ENCODE measurements around the gene DISP3.

GRCh38 chr1:11564237-11564636 is 85.3 kb downstream of the DISP3 start:
- TF ChIP-seq, protein P1, sequence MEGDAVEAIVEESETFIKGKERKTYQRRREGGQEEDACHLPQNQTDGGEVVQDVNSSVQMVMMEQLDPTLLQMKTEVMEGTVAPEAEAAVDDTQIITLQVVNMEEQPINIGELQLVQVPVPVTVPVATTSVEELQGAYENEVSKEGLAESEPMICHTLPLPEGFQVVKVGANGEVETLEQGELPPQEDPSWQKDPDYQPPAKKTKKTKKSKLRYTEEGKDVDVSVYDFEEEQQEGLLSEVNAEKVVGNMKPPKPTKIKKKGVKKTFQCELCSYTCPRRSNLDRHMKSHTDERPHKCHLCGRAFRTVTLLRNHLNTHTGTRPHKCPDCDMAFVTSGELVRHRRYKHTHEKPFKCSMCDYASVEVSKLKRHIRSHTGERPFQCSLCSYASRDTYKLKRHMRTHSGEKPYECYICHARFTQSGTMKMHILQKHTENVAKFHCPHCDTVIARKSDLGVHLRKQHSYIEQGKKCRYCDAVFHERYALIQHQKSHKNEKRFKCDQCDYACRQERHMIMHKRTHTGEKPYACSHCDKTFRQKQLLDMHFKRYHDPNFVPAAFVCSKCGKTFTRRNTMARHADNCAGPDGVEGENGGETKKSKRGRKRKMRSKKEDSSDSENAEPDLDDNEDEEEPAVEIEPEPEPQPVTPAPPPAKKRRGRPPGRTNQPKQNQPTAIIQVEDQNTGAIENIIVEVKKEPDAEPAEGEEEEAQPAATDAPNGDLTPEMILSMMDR (IDR thresholded peaks at IDR 0.05), result no peak
- TF ChIP-seq ZFX (IDR thresholded peaks at IDR 0.05; ENCODE audit: borderline replicate concordance), result no peak

Data from 22Rv1 (cell line).